Measurements from ENCODE around the gene NEO1.

DNA sequence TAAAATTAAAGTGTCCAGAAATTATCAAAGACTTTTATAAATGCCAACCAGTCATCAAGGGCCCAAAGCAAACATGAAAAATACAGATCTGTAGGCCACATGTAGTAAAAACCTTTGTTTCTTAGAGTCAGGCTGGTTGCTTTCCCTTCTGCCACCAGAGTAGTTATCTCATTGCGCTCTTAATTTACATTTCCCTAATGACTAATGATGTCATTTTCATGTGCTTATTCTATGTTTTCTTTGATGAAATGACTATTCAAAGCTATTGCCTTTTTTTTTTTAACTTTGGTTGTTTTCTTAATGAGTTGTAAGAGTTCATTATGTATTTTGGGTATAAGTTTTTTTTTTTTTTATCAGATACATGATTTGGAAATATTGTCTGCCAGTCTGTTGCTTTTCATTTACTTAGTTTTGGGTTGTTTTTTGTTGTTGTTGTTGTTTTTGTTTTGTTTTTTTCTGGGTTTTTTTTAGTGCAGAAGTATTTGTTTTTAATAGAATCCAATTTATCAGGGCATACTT is 175.9 kb downstream of the NEO1 start:
- TF ChIP-seq, protein P1, sequence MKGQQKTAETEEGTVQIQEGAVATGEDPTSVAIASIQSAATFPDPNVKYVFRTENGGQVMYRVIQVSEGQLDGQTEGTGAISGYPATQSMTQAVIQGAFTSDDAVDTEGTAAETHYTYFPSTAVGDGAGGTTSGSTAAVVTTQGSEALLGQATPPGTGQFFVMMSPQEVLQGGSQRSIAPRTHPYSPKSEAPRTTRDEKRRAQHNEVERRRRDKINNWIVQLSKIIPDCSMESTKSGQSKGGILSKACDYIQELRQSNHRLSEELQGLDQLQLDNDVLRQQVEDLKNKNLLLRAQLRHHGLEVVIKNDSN (IDR thresholded peaks at IDR 0.05; ENCODE audit: borderline replicate concordance, low read depth) = no peak
- TF ChIP-seq, protein P2, sequence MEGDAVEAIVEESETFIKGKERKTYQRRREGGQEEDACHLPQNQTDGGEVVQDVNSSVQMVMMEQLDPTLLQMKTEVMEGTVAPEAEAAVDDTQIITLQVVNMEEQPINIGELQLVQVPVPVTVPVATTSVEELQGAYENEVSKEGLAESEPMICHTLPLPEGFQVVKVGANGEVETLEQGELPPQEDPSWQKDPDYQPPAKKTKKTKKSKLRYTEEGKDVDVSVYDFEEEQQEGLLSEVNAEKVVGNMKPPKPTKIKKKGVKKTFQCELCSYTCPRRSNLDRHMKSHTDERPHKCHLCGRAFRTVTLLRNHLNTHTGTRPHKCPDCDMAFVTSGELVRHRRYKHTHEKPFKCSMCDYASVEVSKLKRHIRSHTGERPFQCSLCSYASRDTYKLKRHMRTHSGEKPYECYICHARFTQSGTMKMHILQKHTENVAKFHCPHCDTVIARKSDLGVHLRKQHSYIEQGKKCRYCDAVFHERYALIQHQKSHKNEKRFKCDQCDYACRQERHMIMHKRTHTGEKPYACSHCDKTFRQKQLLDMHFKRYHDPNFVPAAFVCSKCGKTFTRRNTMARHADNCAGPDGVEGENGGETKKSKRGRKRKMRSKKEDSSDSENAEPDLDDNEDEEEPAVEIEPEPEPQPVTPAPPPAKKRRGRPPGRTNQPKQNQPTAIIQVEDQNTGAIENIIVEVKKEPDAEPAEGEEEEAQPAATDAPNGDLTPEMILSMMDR (IDR thresholded peaks at IDR 0.05) = no peak
- TF ChIP-seq POLR2AphosphoS5 (IDR thresholded peaks at IDR 0.05; ENCODE audit: low read depth, low read length) = no peak
- TF ChIP-seq SIN3A (IDR thresholded peaks at IDR 0.05; ENCODE audit: borderline replicate concordance, low read depth, low read length) = no peak
- TF ChIP-seq RFX5 (IDR thresholded peaks at IDR 0.05; ENCODE audit: low read length) = no peak
- no peak for TF ChIP-seq TAF1 (IDR thresholded peaks at IDR 0.05; ENCODE audit: borderline replicate concordance, low read depth, low read length)
